DND-41 (cell line): ENCODE data around the gene TMEM182.

ENCODE experiments used
- ATAC-seq: fragments of 200-7000 bp; cut with Tn5 transposase; 3 replicates; pipeline ENCODE4 v1.9.1; 2021; ENCODE audit warnings: low read depth; ENCODE audit not compliant: insufficient read depth
- DNase-seq: peaks from one replicate; pipeline ENCODE4 v3.0.0-alpha.2; 2020
- H2AFZ ChIP-seq: 2 replicates; pipeline ENCODE4 v1.6.0; 2012; ENCODE audit warnings: low read depth, low read length
- H3K27ac ChIP-seq: 2 replicates; pipeline ENCODE4 v1.5.1; 2012; ENCODE audit warnings: low read length, inconsistent platforms
- H3K27me3 ChIP-seq: fragments of 200-600 bp; sonication (generic); 2 replicates; pipeline ENCODE4 v1.6.0; 2012; ENCODE audit warnings: low read length, mild to moderate bottlenecking, inconsistent platforms; ENCODE audit not compliant: insufficient read depth, poor library complexity
- H3K36me3 ChIP-seq: 2 replicates; pipeline ENCODE4 v1.5.1; 2012; ENCODE audit warnings: low read length, inconsistent platforms; ENCODE audit not compliant: insufficient read depth
- H3K4me1 ChIP-seq: 2 replicates; pipeline ENCODE4 v1.5.1; 2012; ENCODE audit warnings: mild to moderate bottlenecking, low read length; ENCODE audit not compliant: insufficient read depth
- H3K4me2 ChIP-seq: 2 replicates; pipeline ENCODE4 v1.6.0; 2012; ENCODE audit warnings: mild to moderate bottlenecking, moderate library complexity, low read length, inconsistent platforms; ENCODE audit not compliant: insufficient read depth
- H3K4me3 ChIP-seq, 2 experiments: fragments of 200-600 bp in 1 of 2; shearing (Covaris generic) in 1 of 2; 2 replicates each; pipeline ENCODE4 v1.5.1; 2012 to 2016; ENCODE audit warnings: inconsistent platforms in 2 of 2, low read length in 2 of 2, mild to moderate bottlenecking in 2 of 2, low read depth in 1 of 2, moderate library complexity in 1 of 2
- H3K79me2 ChIP-seq: 2 replicates; pipeline ENCODE4 v1.6.0; 2012; ENCODE audit warnings: low read length, inconsistent platforms; ENCODE audit not compliant: insufficient read depth
- H3K9ac ChIP-seq: 2 replicates; pipeline ENCODE4 v1.6.0; 2012; ENCODE audit warnings: low read depth, mild to moderate bottlenecking, inconsistent platforms, low read length, moderate library complexity
- H3K9me3 ChIP-seq: 2 replicates; pipeline ENCODE4 v1.5.1; 2012; ENCODE audit warnings: low read length, moderate library complexity, mild to moderate bottlenecking, inconsistent platforms; ENCODE audit not compliant: insufficient read depth, severe bottlenecking
- H4K20me1 ChIP-seq: 2 replicates; pipeline ENCODE4 v1.6.0; 2012; ENCODE audit warnings: low read length; ENCODE audit not compliant: insufficient read depth
- CTCF ChIP-seq: IDR thresholded peaks from 2 replicates; pipeline ENCODE4 v1.5.1; 2012; ENCODE audit warnings: borderline replicate concordance, low read length, moderate library complexity, mild to moderate bottlenecking; ENCODE audit not compliant: poor library complexity, severe bottlenecking; ENCODE audit errors: extremely low read depth
- EZH2 ChIP-seq: IDR thresholded peaks from 3 replicates; pipeline ENCODE4 v1.6.1; 2012; ENCODE audit warnings: borderline replicate concordance, low read depth, mild to moderate bottlenecking, moderate library complexity, low read length, inconsistent platforms; ENCODE audit not compliant: severe bottlenecking

The TMEM182 gene

GRCh38 chr2:102826904-102827303 lies 65.1 kb downstream of the TMEM182 start:
- Histone ChIP-seq H3K4me1 (no peaks in the 10 kb centered on the region), H3K36me3 (no peaks in the 10 kb centered on the region), H3K27me3 (no peaks in the 10 kb centered on the region), H3K9ac (no peak overlapping the region), H3K9me3 (no peaks in the 10 kb centered on the region), H3K79me2 (no peaks in the 10 kb centered on the region), H3K4me3 (no peak overlapping the region), H4K20me1 (no peaks in the 10 kb centered on the region), H2AFZ (no peak overlapping the region), H3K27ac (no peak overlapping the region), H3K4me2 (no peak overlapping the region)
- DNase-seq (no peak), ATAC-seq (no peak)
- TF ChIP-seq CTCF (no peak), EZH2 (no peak)

- Histone ChIP-seq H4K20me1 (no peaks in the 10 kb centered on the region), H3K4me2 (no peak overlapping the region), H3K9ac (no peak overlapping the region), H3K4me1 (no peaks in the 10 kb centered on the region), H3K36me3 (no peaks in the 10 kb centered on the region), H3K9me3 (no peaks in the 10 kb centered on the region), H3K4me3 (no peak overlapping the region), H3K79me2 (no peaks in the 10 kb centered on the region), H2AFZ (no peak overlapping the region), H3K27me3 (no peaks in the 10 kb centered on the region), H3K27ac (no peak overlapping the region)
- no peak for DNase-seq
- TF ChIP-seq EZH2 (no peak), CTCF (no peak)
- no peak for ATAC-seq
These were observed 71.0 kb downstream of the TMEM182 start for GRCh38 chr2:102832789-102833188.

- no peak overlapping the region for H3K4me3 ChIP-seq
- ATAC-seq (no peak), DNase-seq (no peak)
- no peak overlapping the region for H3K9ac ChIP-seq
- H3K27ac ChIP-seq, result no peak overlapping the region
- no peaks in the 10 kb centered on the region for H3K9me3 ChIP-seq
- H3K36me3 ChIP-seq, result no peaks in the 10 kb centered on the region
- no peaks in the 10 kb centered on the region for H4K20me1 ChIP-seq
- H3K4me1 ChIP-seq, result no peaks in the 10 kb centered on the region
- no peak overlapping the region for H2AFZ ChIP-seq
- TF ChIP-seq CTCF (no peak), EZH2 (no peak)
- H3K4me2 ChIP-seq, result no peak overlapping the region
- no peaks in the 10 kb centered on the region for H3K27me3 ChIP-seq
- H3K79me2 ChIP-seq, result no peaks in the 10 kb centered on the region
These were observed 72.9 kb downstream of the TMEM182 start for GRCh38 chr2:102834523-102835273.
